Fibroblast of skin of scalp (primary cell): ENCODE measurements around the gene DDX28.
A peak's percentile ranks its signal among the peaks of the same experiment; 100 is the strongest.
"Not testable (repeated sequence)": the region's sequence is repeated elsewhere in the genome, so short reads cannot be mapped to it uniquely, and the experiment has no call there.

Experiments
- DNase-seq: peaks from one replicate; pipeline ENCODE4 v3.0.0-alpha.2; 2013

DDX28 gene

DNA sequence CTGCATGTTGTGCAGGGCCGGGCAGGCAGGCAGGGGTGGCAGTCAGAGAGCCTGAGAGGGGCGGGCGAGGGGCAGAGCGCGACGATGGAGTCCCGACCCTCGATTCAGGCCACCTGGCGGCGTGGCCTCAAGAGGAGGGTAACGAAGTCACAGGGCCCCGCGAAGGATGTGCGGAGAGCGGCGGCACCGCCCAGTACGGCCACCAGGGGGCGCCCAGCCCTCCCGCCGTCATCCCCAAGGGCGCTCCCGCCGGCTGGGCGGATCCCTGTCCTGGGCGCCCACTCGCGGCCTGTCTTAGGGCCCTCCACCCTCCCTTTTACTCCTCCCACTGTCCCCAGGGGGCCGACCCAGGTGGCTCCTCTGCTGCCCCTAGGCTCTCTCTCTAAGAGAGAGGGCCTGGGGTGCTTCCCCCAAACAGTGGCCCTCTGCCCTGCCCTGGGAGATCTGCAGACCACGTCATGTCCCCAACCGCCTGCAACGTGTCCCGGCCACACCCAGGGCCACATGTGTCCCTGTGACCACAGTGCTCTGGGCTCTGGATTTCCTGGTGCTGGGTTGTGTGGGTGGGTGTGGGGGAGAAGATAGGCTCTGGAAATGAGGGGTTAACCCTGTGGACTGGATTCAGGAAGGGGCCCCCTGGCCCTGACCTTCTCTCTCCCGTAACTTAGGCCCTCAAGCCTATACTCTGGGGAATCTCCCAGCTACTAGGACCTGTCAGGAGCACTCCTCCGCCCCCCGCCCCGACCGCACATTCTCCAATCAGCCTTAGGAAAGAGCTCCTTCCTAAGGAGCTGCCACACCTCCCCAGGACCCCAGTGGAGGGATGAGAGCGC, 29.6 kb downstream of the DDX28 start:
- DNase-seq: peak; percentile 78

- no peak for DNase-seq
Measured at GRCh38 chr16:67992661-67993206, 30.3 kb downstream of the DDX28 start.

DNA sequence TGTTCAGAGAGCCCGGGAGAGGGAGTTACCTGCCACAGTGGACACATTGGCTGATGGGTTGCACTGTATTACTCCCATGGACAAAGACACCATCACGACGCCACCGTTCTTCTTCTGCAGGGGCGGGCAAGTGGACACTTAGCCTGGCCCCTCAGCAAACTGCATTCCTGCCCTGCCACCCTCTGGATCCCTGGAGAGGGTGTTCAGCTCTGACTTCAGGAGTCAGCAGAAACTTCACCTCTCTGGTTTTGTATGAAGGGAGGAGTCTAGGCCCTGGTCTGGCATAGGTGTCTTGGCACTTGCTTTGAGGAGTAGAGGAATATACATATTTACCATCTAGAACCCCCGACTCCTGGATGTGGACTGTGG, 33.0 kb downstream of the DDX28 start:
- DNase-seq: no peak

GRCh38 chr16:67989322-67990017, 33.6 kb downstream of the DDX28 start:
- no peak for DNase-seq

GRCh38 chr16:67988675-67989074, 34.4 kb downstream of the DDX28 start:
- no peak for DNase-seq

DNA sequence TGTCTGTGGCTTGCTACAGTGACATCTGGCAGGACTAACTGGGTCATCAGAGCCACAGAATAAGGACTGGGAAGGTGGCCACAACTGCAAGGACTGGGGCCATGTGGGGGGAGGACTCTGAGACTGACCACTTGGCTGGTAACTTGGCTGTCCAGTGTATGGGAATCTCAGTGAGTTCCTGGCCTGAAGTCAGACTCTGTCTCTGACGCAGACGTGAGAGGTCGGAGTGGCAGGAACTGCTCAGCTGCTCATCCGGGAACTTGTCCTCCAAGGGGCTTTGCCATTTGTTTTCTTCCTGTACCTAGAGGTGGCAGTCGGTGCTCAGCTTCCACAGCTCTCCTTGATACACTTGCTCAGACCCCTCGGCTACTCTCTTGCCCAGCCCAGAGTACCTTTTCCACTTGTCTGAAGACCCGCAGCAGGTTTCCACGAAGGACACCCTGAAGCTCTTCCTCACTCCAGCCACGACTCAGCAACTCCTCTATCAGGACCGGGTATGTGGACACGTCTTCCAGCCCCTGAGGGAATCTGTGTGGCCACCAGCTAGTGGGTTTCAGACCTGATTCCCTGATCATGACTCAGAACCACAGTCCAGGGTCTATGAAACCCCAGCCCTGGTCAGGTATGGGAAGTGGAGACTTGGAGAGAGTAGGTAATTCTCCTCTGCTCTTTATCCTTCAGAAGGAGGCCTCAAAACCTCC, 35.4 kb downstream of the DDX28 start:
- no peak for DNase-seq

- DNase-seq: no peak
Measured at GRCh38 chr16:67986949-67987348, 36.1 kb downstream of the DDX28 start.

- no peak for DNase-seq
Measured at GRCh38 chr16:67982011-67982696, 40.9 kb downstream of the DDX28 start.

DNA sequence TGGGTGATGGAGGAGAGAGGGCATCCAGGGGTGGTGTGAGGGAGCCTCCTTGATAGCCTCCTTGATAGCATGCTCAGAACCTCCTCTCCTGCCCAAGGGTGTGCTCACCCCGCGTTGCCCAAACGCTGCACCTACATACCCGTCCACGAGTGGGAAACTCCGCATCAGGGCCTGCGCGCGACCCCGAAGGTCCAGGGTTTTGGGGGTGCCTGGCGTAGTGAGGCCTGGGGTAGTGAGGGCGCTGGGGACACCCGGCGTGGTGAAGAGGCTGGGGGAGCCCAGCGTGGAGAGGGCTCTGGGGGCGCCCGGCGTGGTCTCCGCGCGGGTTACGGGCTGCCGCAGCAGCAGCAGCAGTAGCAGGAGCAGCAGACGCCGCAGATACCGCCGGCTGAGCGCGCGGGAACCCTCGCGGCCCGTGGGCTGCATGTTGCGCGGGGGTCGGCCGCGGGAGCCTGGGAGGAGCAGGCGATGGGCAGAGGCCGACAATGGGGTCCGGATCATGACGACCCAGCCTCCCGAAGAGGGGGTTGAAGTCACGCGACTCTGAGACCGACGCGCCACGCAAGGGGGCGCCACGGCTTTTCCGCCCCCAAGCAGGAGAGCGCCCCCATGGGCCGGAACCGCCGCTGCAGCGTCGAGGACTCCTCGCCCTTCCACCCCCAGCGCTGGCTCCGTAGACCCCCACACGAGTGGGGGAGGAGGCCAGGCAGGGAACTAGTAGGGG, 42.9 kb downstream of the DDX28 start, which contains the start of gene DPEP3:
DPEP3 (minus strand) TSS at position 545 of the 724 bp plus-strand sequence; CDS start at position 426, 119 bp downstream.
- no peak for DNase-seq

GRCh38 chr16:67977469-67978227, 45.4 kb downstream of the DDX28 start:
- no peak for DNase-seq

- DNase-seq: no peak
Measured at GRCh38 chr16:67977005-67977404, 46.0 kb downstream of the DDX28 start.

DNA sequence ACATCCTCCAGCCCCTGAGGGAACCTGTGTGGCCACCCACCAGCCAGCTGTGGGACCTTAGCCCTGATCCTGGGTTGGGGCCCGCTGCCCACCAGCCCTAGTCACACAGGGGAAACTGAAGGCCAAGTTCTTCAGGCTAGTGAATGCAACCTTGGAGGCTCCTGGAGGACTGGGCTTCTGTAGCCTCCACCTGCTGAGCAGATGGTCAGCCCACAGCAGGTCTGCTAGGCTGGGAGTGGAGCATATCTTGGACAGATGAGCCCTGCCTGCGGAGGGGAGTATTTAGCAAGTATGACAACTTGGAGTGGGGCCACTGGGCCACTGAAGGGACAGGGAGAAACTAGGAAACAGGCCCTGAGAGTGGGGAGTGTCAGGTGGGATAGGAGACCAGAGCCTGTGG, 46.8 kb downstream of the DDX28 start:
- DNase-seq: no peak

DNA sequence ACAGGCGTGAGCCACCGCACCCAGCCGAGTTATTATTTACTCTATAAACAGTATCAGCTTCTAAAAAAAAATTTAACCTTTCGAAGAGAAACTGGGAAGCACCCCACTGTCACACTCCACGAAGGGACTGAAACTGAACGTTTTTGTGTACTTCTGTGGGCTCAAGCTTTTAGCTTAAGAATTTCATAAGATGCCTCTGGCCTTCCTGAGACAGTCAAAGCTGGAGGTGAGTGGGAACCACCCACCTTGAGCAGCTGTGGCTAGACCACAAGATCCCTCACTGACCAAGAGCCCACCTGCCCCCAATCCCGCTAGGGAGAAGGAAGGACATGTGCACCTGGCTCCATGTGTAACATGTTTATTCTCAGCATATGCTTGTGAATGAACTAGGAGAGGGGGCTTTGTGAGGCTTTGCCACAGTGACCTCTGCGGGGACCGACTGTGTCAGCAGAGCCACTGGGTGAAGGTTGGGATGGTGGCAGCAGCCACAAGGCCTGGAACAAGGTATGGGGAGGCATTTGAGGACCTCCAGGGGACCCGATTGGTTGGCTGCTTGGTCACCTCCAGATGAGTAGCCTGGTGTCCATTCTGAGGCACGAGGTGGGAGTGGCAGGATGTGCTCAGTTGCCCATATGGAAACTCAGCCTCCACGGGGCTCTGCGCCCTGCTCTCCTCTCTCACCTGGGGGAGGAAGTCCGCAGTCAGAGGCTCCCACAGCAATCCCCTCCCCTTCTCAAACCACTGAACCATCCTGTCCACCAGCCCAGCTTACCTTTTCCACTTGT, 47.5 kb downstream of the DDX28 start:
- no peak for DNase-seq

DNA sequence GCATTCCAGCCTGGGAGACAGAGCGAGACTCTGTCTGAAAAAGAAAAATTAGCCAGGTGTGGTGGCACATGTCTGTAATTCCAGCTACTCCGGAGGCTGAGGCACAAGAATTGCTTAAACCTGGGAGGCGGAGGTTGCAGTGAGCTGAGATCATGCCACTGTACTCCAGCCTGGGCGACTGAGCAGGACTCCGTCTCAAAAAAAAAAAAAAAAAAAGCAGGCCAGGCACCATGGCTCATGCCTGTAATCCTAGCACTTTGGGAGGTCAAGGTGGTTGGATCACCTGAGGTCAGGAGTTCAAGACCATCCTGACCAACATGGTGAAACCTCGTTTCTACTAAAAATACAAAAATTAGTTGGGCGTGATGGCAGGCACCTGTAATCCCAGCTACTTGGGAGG, 50.7 kb downstream of the DDX28 start:
- not testable (repeated sequence) for DNase-seq

DNA sequence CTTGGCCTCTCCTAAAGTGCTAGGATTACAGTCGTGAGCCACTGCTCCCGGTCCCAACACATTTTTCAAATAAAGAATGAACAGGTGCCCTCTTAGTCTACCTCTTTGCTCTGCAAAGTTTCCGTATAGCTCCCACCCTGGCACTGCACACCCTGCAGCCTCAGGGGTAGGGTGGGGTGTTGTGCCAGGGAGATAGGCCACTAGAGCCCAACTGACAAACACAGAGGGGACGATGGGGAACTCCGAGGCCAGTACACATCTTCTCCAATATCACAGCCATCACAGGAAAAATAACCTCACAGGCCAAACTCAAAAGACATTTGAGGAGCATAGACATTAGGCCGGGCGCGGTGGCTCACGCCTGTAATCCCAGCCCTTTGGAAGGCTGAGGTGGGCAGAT, 51.9 kb downstream of the DDX28 start:
- no peak for DNase-seq
